ENCODE measurements around the gene APOA4.
A peak's percentile ranks its signal among the peaks of the same experiment; 100 is the strongest.
"Not testable (repeated sequence)": the region's sequence is repeated elsewhere in the genome, so short reads cannot be mapped to it uniquely, and the experiment has no call there.

The APOA4 gene

DNA sequence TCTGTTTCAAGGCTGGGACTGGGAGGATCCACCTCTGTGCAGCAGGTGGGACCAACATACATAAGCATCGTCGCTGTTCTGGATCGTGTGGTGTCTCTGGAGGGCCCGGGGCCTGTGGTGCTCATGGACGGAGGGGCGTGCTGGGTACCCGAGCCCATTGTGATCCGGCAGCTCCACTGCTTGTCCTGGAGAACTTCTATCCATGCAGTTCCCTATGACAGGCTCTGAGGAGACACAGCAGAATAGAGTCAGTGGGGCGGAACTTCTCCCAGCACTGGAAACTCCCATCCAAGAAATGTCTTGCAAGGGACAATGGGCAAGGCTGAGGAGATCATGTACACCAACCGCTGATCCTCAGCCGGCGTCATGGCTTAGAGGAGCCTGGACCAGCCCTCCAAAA lies 26.0 kb upstream of the APOA4 start:
- DNase-seq (ENCODE audit: low read depth in 1 of 2, low spot score in 1 of 2), result no peak

- no peak for DNase-seq (ENCODE audit: low read depth in 1 of 2, low spot score in 1 of 2)
These were observed 24.5 kb upstream of the APOA4 start for GRCh38 chr11:116847612-116848011.

DNA sequence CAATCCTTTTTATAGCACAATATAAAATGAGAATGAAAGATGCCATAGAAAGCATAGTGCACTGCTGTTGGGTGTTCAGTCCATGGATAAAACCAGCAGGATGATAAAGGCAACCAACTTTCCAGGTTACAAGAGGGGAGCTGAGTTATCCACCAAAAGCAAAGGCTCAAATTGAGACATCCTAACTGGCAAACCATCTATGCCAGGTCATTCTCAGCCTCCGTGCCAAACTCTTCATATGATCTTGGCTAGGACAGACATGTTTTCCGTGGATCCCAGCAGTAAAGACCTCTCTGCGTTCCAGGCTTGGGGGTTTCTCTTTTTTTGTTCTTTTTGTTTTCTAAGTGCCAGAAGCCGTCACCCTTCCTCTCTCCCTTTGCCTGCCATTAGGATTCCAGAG lies 21.6 kb upstream of the APOA4 start:
- no peak for DNase-seq (ENCODE audit: low read depth in 1 of 2, low spot score in 1 of 2)

GRCh38 chr11:116843661-116844060 lies 20.6 kb upstream of the APOA4 start:
- DNase-seq (ENCODE audit: low read depth in 1 of 2, low spot score in 1 of 2), result no peak

- no peak for DNase-seq (ENCODE audit: low read depth in 1 of 2, low spot score in 1 of 2)
These were observed 19.8 kb upstream of the APOA4 start for GRCh38 chr11:116842909-116843308.

DNA sequence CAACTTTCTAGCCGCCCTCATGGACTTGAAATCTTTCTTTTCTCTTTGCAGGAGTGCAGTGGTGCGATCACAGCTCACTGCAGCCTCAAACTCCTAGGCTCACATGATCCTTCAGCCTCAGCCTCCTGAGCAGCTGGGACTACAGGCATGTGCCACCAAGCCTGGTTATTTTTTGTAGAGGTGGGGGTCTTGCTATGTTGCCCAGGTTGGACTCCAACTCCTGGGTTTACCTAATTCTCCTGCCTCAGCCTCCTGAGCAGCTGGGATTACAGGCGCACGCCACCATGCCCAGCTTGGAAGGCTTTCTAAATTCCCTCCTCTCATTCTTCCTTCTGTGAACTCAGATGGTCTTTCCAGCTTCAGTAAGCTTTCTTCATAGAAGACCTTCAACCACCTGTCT lies 19.0 kb upstream of the APOA4 start:
- no peak for DNase-seq (ENCODE audit: low read depth in 1 of 2, low spot score in 1 of 2)

GRCh38 chr11:116840746-116841296 lies 17.7 kb upstream of the APOA4 start:
- DNase-seq (ENCODE audit: low read depth in 1 of 2, low spot score in 1 of 2), result no peak

DNA sequence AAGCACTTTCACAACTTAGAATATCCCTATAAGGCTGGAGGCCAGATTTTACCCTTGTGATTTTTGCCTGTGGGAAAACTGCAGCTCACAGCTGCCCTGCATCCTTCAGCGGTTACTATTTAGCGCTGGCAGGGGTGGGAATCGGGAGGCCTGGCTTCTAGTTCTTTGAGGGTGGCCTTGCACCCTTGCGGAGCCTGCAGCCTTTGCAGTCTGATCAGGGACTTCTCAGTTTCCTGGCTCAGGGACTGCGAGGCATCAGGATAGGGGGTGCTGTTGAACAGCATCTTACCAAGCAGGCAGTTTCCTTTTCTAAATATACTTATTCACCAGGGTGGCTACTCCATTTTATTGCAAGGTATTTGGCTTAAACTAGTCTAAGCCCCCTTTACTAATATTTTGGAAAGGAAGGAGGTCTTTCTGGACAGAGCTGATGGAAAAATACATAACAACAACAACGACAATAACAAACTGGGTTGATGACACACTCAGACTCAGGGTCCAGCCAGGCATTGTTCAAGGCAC lies 17.2 kb upstream of the APOA4 start:
- no peak for DNase-seq (ENCODE audit: low read depth in 1 of 2, low spot score in 1 of 2)

GRCh38 chr11:116838321-116839084 lies 15.4 kb upstream of the APOA4 start:
- DNase-seq (ENCODE audit: low read depth in 1 of 2, low spot score in 1 of 2), result no peak

DNA sequence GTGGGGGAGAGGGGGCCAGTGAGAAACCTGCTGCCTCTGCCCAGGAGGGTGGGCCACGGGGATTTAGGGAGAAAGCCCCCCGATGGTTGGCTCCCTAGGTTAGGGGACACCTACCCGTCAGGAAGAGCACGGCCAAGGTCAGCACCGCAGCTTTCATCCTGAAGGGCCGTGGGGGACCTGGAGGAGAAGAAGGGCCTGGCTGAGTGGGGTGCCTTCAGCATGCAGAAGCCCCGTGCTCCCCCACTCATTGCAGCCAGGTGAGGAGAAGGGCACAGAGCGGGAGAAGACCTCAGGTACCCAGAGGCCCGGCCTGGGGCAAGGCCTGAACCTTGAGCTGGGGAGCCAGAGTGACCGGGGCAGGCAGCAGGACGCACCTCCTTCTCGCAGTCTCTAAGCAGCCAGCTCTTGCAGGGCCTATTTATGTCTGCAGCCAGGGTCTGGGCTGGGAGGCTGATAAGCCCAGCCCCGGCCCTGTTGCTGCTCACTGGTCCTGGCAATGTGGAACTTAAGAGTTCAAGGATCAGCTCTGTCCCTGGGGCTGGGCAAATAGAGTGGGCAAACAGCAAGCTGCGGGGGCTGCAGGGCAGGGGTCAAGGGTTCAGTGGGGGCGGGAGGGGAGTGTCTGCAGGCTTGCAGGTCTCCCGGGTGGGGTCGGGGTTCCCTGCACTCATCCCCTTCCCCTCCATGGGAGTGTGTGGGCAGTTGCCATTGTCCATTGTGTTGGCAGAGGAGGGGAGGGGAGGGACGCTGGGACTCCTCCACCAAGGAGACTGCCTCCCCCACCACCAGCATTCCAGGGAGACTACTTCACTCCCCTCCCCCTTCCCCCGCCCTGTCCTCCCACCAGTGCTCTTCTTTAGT lies 14.4 kb upstream of the APOA4 start, which contains the start of gene APOA1:
TSS of gene APOA1 (minus strand) at position 392 of the 861 bp plus-strand sequence. CDS start at position 157, 235 bp downstream.
- no peak for DNase-seq (ENCODE audit: low read depth in 1 of 2, low spot score in 1 of 2)

DNA sequence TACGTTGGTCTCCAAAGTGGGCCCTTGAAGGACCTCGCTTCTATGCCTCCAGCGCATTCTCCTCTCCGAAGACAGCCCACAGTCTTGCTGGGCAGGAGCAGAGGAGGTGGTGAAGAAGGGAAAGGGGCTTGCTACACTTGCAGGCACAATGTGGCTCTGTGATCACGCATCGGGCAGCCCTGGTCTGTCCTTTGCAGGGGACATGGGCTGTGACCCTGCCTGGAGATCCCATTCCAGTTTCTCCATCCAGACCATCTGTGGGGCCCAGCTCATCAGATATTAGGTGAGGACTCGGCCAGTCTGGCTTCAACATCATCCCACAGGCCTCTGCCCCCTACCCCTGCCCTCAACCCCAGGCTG lies 13.5 kb upstream of the APOA4 start:
- DNase-seq (ENCODE audit: low read depth in 1 of 2, low spot score in 1 of 2), result no peak

DNA sequence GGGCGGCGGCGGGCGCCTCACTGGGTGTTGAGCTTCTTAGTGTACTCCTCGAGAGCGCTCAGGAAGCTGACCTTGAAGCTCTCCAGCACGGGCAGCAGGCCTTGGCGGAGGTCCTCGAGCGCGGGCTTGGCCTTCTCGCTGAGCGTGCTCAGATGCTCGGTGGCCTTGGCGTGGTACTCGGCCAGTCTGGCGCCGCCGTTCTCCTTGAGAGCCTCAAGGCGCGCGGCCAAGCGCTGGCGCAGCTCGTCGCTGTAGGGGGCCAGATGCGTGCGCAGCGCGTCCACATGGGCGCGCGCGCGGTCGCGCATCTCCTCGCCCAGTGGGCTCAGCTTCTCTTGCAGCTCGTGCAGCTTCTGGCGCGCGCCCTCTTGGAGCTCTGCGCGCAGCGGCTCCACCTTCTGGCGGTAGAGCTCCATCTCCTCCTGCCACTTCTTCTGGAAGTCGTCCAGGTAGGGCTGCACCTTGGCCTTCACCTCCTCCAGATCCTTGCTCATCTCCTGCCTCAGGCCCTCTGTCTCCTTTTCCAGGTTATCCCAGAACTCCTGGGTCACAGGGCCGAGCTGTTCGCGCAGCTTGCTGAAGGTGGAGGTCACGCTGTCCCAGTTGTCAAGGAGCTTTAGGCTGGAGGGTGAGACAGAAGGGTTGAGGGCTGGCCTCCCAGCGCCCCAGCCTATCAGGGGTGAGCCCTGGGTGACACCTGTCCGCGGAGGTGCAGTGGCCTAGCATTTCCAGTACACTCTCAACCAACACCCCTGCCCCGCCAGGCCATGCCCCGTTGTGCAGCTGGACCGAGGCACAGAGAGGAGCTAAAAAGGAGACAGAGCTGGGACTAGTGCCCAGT lies 12.9 kb upstream of the APOA4 start:
- peak; percentile 52 to 68 for DNase-seq (ENCODE audit: low read depth in 1 of 2, low spot score in 1 of 2)

DNA sequence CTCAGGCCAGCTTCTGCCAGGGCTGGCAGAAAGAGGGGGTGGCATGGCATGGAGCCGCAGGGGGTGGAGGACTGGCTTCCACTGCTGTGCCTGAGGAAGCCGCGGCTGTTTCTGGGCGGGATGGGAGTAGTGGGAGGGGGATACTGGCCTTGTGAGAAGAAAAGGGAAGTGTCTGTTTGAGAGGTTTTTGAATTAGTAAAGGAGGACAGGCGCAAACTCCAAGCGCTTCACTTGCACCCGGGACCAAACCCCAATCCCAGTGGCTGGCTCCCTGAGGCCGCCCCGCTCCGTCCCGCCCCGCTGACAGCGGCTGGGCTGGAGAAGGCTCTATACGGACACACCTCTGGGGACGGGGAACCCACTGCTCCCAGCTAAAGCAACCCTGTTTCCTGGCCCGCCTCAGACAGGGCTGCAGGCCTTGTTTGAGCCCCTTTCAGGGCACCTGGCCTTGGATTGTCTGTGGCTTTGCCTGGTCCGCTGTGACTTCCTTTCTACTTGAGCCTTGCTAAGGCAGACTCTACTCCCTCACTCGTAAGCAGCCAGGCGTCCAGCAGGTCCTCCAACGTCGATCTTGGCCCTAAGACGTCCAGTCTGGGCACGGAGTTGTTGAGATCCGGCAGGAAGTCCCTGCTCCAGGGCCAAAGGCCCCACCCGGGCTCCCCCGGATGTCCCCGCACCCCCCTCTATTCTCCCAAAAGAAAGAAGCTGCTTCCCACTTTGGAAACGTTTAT lies 12.1 kb upstream of the APOA4 start:
- no peak for DNase-seq (ENCODE audit: low read depth in 1 of 2, low spot score in 1 of 2)

- DNase-seq (ENCODE audit: low read depth in 1 of 2, low spot score in 1 of 2), result not testable (repeated sequence)
These were observed 11.5 kb upstream of the APOA4 start for GRCh38 chr11:116834535-116835041.

GRCh38 chr11:116833816-116834534 lies 10.9 kb upstream of the APOA4 start:
- DNase-seq (ENCODE audit: low read depth in 1 of 2, low spot score in 1 of 2), result no peak

DNA sequence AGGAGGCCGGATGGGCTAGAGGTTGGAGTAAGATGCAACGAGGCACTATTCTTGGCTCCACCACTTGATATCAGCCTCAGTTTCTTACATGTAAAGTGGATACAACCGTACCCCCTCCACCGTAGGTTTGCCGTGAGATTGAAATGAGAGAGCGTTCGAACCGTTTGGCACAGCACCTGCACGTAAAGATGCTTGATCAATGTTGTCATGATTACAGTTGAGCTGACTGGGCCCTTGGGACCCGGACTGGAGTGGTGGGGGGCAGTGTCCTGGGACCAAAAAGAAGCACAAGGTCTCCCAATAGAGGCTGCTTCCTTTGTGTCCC lies 10.3 kb upstream of the APOA4 start:
- DNase-seq (ENCODE audit: low read depth in 1 of 2, low spot score in 1 of 2), result no peak

DNA sequence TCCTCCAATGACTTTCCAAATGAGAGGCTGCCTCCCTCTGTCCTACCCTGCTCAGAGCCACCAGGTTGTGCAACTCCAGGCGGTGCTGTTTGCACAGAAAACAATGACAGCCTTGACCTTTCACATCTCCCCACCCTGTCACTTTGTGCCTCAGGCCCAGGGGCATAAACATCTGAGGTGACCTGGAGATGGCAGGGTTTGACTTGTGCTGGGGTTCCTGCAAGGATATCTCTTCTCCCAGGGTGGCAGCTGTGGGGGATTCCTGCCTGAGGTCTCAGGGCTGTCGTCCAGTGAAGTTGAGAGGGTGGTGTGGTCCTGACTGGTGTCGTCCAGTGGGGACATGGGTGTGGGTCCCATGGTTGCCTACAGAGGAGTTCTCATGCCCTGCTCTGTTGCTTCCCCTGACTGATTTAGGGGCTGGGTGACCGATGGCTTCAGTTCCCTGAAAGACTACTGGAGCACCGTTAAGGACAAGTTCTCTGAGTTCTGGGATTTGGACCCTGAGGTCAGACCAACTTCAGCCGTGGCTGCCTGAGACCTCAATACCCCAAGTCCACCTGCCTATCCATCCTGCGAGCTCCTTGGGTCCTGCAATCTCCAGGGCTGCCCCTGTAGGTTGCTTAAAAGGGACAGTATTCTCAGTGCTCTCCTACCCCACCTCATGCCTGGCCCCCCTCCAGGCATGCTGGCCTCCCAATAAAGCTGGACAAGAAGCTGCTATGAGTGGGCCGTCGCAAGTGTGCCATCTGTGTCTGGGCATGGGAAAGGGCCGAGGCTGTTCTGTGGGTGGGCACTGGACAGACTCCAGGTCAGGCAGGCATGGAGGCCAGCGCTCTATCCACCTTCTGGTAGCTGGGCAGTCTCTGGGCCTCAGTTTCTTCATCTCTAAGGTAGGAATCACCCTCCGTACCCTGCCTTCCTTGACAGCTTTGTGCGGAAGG lies 9.5 kb upstream of the APOA4 start:
- no peak for DNase-seq (ENCODE audit: low read depth in 1 of 2, low spot score in 1 of 2)

DNA sequence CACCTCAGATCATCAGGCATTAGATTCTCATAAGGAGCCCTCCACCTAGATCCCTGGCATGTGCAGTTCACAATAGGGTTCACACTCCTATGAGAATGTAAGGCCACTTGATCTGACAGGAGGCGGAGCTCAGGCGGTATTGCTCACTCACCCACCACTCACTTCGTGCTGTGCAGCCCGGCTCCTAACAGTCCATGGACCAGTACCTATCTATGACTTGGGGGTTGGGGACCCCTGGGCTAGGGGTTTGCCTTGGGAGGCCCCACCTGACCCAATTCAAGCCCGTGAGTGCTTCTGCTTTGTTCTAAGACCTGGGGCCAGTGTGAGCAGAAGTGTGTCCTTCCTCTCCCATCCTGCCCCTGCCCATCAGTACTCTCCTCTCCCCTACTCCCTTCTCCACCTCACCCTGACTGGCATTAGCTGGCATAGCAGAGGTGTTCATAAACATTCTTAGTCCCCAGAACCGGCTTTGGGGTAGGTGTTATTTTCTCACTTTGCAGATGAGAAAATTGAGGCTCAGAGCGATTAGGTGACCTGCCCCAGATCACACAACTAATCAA lies 8.8 kb upstream of the APOA4 start:
- DNase-seq (ENCODE audit: low read depth in 1 of 2, low spot score in 1 of 2), result no peak
